H54 (cell line): Measurements from ENCODE around the gene ROCK2.

ENCODE experiments used
- DNase-seq: peaks from one replicate; pipeline ENCODE4 v3.0.0; 2011; ENCODE audit warnings: low spot score, mixed read lengths; ENCODE audit not compliant: insufficient read length
- FAIRE-seq: peaks from 3 replicates; lab custom pipeline; 2011; peaks lifted over from hg19 to GRCh38; lab: Jason Lieb, UNC
- POLR2A ChIP-seq: IDR thresholded peaks from 2 replicates; pipeline ENCODE4 v1.6.1; 2011; ENCODE audit warnings: low read depth, mild to moderate bottlenecking, low read length

The ROCK2 gene

DNA sequence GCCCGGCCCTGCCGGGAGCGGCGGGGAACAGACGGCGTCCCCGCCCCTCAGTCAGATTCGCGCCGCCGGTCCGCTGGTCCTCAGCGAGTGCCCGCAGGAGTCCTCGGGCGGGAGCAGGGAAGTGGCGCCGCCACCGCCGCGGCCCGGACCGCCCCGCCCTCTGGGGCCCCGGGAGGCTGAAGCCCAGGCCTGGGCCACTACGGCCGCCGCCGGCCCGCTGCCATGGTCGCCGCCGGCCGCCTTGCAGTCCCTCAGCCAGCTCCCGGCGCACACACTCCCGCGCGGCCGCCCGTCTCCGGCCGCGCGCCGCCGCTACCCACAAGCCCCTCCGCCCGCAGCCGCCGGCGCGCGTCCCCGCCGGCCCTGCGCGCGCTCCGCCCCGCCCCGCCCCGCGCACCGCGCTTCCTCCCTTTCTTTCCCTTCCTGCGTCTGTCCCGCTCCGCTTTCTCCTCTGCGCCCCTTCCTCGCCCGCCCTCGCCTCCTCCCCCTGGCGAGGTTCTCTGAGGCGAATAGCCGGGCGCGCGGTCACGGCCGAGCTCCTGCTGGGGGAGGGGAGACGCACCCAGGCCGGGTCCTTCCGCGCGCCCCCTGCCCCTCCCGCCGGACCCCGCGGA, at the start of gene ROCK2:
TSS of gene ROCK2 (minus strand) at position 295 of the 614 bp plus-strand sequence. CDS start 500 bp downstream, outside the sequence.
- TF ChIP-seq POLR2A: peak; percentile 61
- peak; percentile 63 for DNase-seq
- FAIRE-seq: no peak

DNA sequence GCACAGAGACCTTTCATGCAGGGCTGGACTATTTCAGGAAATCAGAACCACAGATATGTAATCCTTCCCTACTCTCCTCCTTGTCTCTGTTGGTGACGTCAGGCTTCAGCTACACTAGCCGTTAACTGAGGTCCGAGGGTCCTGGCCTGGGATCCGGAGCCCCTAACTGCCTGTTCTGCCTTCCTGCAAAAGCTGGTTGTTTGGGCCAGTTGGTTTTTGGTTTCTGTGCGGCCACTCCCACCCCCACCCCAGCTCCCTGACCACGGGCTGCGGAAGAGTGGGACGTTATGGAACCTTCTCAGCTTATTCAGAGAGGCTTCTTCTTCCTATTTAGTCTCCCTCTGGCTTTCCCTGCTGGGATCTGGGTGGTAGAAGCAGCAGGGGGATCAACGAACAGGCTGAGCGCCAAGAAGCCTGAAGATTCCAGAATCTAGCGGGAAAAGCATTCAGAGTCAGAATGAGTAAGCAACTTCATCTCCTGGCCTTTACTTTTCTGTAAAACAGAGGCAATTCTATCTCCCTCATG, 49.3 kb upstream of the ROCK2 start:
- no peak for FAIRE-seq
- DNase-seq: no peak
- TF ChIP-seq POLR2A: no peak

DNA sequence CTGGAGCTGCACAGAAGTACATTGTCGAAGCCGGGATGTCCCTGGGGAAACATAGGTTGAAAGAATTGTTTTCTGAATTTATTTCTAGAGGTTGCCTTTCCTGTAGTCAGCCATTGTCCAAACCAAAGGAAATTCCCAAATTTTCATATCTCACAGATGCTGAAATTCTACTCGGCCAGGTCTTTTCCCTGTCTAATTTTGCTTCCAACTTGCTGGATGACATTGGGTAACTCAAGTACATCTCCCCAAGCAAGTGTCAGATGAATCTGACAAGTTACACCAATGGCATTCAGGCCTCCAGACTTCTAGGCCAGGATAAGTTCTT, 47.5 kb upstream of the ROCK2 start:
- no peak for FAIRE-seq
- TF ChIP-seq POLR2A: no peak
- DNase-seq: no peak

DNA sequence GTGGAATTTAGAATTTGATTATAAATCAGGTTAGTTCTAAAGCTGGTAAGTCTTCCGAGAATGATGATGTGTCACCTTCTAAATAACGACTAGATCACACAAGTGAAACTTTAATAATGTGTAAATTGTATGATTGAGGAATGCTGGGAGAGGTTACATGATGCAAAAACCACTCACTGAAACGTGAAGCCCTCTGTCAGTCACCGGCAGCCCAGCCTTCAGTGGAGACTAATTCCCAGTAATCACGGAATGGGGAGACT, 45.9 kb upstream of the ROCK2 start:
- no peak for DNase-seq
- TF ChIP-seq POLR2A: no peak

DNA sequence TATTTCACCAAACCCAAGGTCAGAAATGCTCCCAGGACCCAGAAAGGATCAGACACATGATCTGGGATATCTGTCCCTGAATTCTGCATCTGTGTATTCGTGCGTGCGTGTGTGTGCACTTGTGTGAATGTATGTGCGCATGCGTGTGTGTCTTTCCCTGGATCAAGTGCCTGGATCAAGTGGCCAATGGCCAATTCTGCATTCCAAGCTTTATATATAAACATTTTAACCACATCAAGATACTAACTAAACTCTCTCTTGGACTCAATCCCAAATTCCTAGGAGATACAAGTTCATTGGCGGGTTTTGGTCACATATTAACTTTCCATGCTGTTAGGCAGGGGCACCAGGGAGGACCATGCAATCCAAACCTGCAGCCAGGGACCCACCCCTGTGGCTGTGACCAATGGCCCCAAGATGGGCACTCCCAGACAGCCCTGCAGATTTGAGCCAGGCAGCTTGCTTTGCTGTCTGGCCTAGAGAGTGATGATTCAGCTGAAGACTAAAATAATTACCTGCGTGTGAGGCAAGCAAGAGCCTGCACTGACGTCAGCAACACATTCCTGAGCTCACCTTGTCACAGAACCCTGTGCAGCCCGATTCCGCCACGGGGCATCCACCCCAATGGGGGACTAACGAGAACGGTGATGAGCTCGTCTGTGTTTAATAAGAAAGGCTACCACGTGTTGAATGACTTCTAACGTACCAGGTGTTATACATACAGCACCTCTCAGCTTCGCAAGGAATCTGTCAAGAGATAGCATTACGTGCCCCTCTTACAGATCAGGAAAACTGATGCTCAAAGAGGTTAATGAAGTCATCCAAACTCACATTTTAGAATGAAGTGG, 45.3 kb upstream of the ROCK2 start:
- FAIRE-seq (no peak), DNase-seq (no peak)
- TF ChIP-seq POLR2A: no peak

More for the DNA sequence above, 45.9 kb upstream of the ROCK2 start:
- FAIRE-seq: no peak

DNA sequence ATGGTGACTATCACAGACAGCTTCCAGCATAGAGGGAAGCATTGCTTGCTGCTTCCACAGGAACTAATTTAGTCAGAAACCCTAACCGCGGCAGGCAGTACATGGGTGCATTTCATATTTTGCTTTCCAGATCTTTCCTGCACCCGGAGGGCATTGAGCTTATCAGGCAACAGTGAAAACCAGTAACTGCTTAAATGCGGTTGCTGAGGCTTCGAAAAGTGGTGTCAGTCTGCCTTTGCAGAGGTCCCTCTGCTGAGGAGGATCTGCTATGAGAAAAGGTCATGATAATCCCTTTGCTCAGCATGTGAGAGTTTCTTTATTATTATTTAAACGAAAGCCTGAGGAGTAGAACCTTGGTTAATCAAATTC, 44.6 kb upstream of the ROCK2 start:
- DNase-seq: no peak
- no peak for TF ChIP-seq POLR2A
- no peak for FAIRE-seq

DNA sequence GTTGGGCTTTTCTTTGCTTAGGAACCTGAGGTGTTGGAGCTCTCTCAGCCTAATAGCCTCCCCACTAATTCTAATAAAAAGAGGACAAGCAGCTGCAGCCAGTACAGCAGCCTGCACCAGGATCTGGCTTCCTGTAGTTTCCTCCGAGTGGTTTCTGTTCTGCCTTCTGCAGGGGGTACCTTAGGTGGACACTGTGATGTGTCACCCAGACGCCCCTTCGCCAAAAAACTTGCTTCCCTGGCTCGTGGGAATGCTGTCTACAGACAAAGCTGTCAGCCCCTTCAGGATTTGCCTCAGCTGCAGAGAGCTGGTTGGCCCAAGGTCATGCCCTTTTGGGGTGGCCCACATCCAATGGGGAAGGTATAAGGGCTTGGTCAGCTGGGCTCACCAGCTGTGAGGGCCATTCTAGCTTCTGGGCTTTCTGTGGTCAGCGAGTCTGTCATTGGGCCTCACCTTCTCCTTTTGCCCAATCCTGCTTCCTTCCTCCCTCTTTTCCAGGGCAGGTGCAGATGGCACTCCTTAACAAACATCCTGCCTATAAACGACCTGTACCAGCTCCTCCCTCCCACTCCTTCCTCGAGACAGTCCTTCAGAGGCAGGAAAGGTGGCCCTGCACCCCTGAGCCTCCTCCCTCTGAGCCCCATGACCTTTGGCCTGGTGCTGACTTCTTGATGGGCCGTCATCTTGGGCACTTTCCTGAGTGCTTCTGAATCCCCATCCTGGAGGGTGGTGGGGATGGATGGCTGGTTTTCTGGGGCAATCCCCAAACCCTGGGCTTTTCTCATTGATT, 44.0 kb upstream of the ROCK2 start:
- FAIRE-seq: no peak
- TF ChIP-seq POLR2A: no peak
- DNase-seq: no peak

DNA sequence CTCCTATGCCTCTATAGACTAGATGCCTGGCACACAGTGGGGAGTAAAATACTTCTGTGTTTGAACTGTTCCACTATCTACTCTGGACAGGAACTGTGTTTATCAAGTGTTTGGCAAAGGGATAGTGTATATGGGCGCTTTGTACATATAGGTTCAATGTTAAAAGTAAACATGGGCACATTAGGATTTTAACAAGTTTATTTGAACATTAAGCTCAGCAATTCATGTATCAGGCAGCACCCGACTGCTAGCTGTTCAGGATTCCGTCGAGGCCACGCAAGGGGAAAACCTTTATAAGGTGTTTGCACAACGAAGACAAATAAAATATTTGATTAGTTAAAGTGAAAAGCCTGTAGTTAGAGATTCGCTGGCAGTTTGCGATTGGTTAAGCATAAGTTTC, 43.4 kb upstream of the ROCK2 start:
- no peak for FAIRE-seq
- no peak for TF ChIP-seq POLR2A
- no peak for DNase-seq

DNA sequence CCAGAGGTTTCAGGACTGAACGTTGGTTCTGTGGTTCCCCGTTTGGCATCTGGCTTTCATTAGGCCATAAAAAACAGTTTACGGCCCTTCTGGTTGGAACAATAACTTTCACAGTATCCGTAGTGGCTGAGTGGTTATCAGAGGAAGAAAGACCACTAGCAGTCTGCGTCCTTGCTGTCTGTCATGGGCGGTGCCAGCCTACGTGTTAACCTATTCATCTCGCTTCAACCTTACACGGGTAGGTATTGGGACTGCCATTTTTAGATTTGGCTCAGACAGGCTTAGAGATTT, 42.6 kb upstream of the ROCK2 start:
- DNase-seq (no peak), FAIRE-seq (no peak)
- no peak for TF ChIP-seq POLR2A

DNA sequence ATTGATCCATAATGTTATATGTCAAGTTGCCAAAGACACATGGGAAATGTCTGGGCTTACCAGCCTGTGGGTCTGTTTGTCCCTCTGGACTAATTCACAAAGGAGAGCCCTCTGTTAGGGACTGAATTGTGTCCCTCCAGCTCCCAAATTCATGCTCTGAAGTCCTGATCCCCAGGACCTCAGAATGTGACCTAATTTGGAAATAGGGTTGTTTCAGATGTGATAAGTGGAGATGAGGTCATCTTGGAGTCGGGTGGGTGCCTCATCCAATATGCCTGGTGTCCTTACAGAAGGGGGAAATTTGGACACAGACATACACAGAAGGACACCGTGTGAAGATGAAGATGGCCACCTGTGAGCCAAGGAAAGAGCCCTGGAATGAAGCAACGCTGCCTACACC, 41.4 kb upstream of the ROCK2 start:
- FAIRE-seq (no peak), DNase-seq (no peak)
- TF ChIP-seq POLR2A: no peak

DNA sequence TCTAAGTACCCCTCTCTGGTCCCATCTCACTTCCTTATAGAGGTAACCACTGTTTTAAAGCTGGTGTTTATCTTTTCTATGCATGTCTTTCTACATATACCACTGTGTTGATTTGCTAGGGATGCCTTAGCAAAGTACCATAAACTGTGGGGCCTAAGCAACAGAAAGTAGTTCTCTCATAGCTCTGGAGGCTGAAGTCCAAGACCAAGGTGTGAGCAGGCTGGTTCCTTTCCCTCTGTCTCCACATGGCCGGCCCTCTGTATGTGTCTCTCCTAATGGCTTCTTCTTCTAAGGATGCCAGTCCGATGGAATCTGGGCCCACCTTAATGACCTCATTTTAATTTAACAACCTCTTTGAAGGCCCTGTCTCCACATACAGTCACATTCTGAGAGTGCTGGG, 40.8 kb upstream of the ROCK2 start:
- no peak for TF ChIP-seq POLR2A
- DNase-seq (no peak), FAIRE-seq (no peak)

DNA sequence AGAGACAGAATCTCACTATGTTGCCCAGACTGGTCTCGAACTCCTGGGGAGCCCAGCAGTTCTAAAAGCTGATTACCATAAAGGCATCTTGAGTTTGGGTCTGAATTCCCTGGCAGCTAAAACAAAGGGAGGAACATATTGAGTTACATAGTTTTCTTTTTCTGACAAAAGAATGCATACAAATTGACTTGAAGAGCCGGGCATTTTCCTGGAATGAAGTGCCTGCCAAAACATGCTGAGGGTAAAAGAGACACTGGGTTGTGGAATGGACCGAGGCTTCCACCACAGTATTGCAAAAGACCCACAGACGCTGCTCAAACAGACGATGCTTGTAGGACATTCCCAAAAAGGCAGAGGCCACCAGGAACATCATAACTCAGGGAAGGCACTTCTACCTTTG, 35.1 kb upstream of the ROCK2 start:
- DNase-seq: no peak
- FAIRE-seq: no peak
- no peak for TF ChIP-seq POLR2A

DNA sequence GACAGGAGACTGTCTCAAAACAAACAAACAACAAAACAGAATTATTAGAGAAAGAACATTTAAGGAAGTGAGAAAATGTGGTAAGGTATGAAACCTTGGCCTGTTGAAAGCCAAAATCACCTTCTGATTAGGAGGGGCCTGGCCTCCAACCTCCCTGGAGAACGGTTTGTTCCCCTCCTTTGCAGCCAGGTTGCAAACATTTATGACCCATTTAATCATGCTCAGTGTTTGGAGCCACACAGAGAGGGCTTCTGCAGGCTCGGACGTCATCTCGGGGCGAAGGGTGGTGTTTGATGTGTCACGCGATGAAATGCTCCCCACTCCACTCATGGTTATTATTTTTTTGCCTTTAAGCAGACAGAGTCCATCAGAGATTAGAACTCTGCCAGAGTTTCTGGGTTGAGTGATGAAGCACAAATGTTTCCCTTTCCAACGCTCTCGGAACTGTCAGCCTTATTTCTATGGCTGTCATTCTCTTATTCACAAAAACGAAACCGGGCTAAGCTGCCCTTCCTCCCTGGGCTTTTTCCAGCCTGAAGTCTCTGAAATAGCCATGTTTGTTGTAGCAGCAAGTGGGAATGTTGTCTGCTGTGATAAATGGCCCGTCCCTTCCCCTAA, 33.6 kb upstream of the ROCK2 start:
- FAIRE-seq: no peak
- no peak for TF ChIP-seq POLR2A
- no peak for DNase-seq

DNA sequence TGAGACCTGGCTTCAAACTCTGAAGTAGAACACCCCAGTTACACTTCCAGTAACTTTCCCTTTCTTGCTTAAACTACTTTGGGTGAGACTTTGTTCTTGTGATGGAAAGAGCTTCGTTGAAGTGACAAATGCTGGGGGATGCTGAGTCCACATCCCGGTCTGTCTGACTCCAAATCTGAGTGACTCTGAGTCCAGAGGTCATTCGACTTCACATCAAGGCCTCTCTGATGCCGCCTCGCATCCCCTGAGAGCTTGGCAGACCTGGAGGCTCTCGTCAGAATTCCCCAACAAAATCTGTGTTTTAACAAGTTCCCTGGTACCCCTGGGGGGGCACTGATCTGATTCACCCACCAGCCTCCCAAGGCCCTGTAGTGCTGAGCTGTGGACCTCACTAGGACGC, 31.6 kb upstream of the ROCK2 start:
- no peak for TF ChIP-seq POLR2A
- no peak for DNase-seq
- FAIRE-seq: no peak
